Smooth muscle cell (in vitro differentiated cells): ENCODE data around the gene ZSCAN25. TPM values are rescaled to one million over a fixed set of nuclear protein-coding genes. Genes with fewer than 3 reads are reported as not detected.

ENCODE experiments used
- DNase-seq: peaks from one replicate; lab custom pipeline; 2025; ENCODE audit not compliant: unreplicated experiment; lab: John Stamatoyannopoulos, UW
- H2AFZ ChIP-seq: fragments of 200-600 bp; sonication (generic); 2 replicates; pipeline ENCODE4 v1.6.0; 2016; ENCODE audit warnings: antibody characterized with exemption, low read depth, mild to moderate bottlenecking
- H3F3A ChIP-seq: fragments of 200-600 bp; sonication (generic); 2 replicates; pipeline ENCODE4 v1.6.0; 2017; ENCODE audit warnings: antibody characterized with exemption, low read depth
- H3K27ac ChIP-seq: fragments of 200-600 bp; sonication (generic); 2 replicates; pipeline ENCODE4 v1.5.1; 2016; ENCODE audit warnings: low read depth, mild to moderate bottlenecking
- H3K27me3 ChIP-seq: fragments of 200-600 bp; sonication (generic); 2 replicates; pipeline ENCODE4 v1.6.1; 2016; ENCODE audit warnings: low read depth, mild to moderate bottlenecking
- H3K36me3 ChIP-seq: fragments of 200-600 bp; sonication (generic); 2 replicates; pipeline ENCODE4 v1.5.1; 2016; ENCODE audit warnings: low read depth
- H3K4me1 ChIP-seq: fragments of 200-600 bp; sonication (generic); 2 replicates; pipeline ENCODE4 v1.5.1; 2016; ENCODE audit warnings: low read depth
- H3K4me2 ChIP-seq: fragments of 200-600 bp; sonication (generic); 2 replicates; pipeline ENCODE4 v1.6.0; 2016; ENCODE audit warnings: mild to moderate bottlenecking
- H3K4me3 ChIP-seq: fragments of 200-600 bp; sonication (generic); 2 replicates; pipeline ENCODE4 v1.5.1; 2016; ENCODE audit warnings: mild to moderate bottlenecking
- H3K79me2 ChIP-seq: fragments of 200-600 bp; sonication (generic); 2 replicates; pipeline ENCODE4 v1.6.0; 2016; ENCODE audit warnings: low read depth, mild to moderate bottlenecking
- H3K9ac ChIP-seq: fragments of 200-600 bp; sonication (generic); 2 replicates; pipeline ENCODE4 v1.6.0; 2016; ENCODE audit warnings: low read depth
- H3K9me3 ChIP-seq: fragments of 200-600 bp; sonication (generic); replicated peaks from 2 replicates; pipeline ENCODE4 v1.5.1; 2016; ENCODE audit warnings: low read depth
- H4K20me1 ChIP-seq: fragments of 200-600 bp; sonication (generic); 2 replicates; pipeline ENCODE4 v1.6.0; 2016; ENCODE audit warnings: low read depth
- WGBS: methylation state at CpG from one replicate; pipeline ENCODE4 v1.1.7; 2016; ENCODE audit warnings: low lambda C conversion rate; 5-methylcytosine and 5-hydroxymethylcytosine counted together
- polyA plus RNA-seq: library from polyadenylated mRNA; unstranded; fragments of >200 nt; fragmentation: Nextera tagmentation; extraction: Ambion mirVana; gene quantifications from 2 replicates; pipeline ENCODE4 v1.2.1, GENCODE V29; 2016
- total RNA-seq: library from RNA; depleted of rRNA; stranded (reverse); fragments of >200 nt; gene quantifications from 2 replicates; pipeline ENCODE4 v1.2.3, GENCODE V29; 2014
- TF ChIP-seq, protein P1 (sequence below): fragments of 200-600 bp; sonication (generic); IDR thresholded peaks from 2 replicates; pipeline ENCODE4 v1.5.1; 2017; ENCODE audit warnings: borderline replicate concordance, mild to moderate bottlenecking, antibody characterized with exemption; ENCODE audit not compliant: insufficient read depth, poor library complexity, severe bottlenecking

The ZSCAN25 gene
- total and polyA plus RNA-seq, 2 experiments from 2014 or later, result 6.2 to 8.0 TPM

DNA sequence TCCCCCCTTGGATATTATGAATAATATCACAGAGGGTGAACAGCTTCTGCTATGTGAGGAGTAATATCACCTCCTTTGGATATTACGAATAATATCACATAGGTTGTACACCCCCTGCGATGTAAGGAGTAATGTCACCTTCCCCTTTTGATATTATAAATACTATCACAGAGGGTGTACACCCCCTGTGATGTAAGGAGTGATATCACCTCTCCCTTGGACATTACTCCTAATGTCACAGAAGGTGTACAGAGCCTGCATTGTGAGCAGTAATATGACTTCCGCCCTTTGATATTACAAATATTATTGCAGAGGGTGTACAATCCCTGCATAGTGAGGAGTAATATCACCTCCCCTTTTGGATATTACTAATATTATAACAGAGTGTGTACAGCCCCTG is 27.9 kb upstream of the ZSCAN25 start:
- Histone ChIP-seq H3K79me2 (no peaks in the 10 kb centered on the region), H3K4me2 (no peak overlapping the region), H4K20me1 (no peaks in the 10 kb centered on the region), H3K4me1 (no peaks in the 10 kb centered on the region), H3F3A (no peaks in the 10 kb centered on the region), H3K4me3 (no peak overlapping the region), H3K27ac (no peak overlapping the region), H2AFZ (no peak overlapping the region), H3K27me3 (no peaks in the 10 kb centered on the region), H3K9me3 (no peaks in the 10 kb centered on the region), H3K9ac (no peak overlapping the region), H3K36me3 (no peaks in the 10 kb centered on the region)
- TF ChIP-seq, protein P1, sequence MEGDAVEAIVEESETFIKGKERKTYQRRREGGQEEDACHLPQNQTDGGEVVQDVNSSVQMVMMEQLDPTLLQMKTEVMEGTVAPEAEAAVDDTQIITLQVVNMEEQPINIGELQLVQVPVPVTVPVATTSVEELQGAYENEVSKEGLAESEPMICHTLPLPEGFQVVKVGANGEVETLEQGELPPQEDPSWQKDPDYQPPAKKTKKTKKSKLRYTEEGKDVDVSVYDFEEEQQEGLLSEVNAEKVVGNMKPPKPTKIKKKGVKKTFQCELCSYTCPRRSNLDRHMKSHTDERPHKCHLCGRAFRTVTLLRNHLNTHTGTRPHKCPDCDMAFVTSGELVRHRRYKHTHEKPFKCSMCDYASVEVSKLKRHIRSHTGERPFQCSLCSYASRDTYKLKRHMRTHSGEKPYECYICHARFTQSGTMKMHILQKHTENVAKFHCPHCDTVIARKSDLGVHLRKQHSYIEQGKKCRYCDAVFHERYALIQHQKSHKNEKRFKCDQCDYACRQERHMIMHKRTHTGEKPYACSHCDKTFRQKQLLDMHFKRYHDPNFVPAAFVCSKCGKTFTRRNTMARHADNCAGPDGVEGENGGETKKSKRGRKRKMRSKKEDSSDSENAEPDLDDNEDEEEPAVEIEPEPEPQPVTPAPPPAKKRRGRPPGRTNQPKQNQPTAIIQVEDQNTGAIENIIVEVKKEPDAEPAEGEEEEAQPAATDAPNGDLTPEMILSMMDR, result no peak
- WGBS, result 93% methylated on average over 3 of the region's 3 CpGs
- DNase-seq, result no peak

- H3K36me3 ChIP-seq, result no peaks in the 10 kb centered on the region
- DNase-seq, result no peak
- WGBS, result 88% methylated on average over 7 of the region's 7 CpGs
- H3K4me3 ChIP-seq, result no peak overlapping the region
- no peaks in the 10 kb centered on the region for H3F3A ChIP-seq
- H3K79me2 ChIP-seq, result no peaks in the 10 kb centered on the region
- no peak overlapping the region for H3K4me2 ChIP-seq
- H3K27me3 ChIP-seq, result no peaks in the 10 kb centered on the region
- no peaks in the 10 kb centered on the region for H3K4me1 ChIP-seq
- no peak overlapping the region for H2AFZ ChIP-seq
- no peaks in the 10 kb centered on the region for H3K9me3 ChIP-seq
- H4K20me1 ChIP-seq, result no peaks in the 10 kb centered on the region
- TF ChIP-seq, protein P1, result no peak
- H3K27ac ChIP-seq, result no peak overlapping the region
- no peak overlapping the region for H3K9ac ChIP-seq
Measured at GRCh38 chr7:99594948-99595745, 21.6 kb upstream of the ZSCAN25 start.

- 97% methylated on average over 1 of the region's 1 CpG for WGBS
- Histone ChIP-seq H3K4me2 (no peak overlapping the region), H3K9me3 (no peaks in the 10 kb centered on the region), H4K20me1 (no peaks in the 10 kb centered on the region), H3F3A (no peaks in the 10 kb centered on the region), H3K36me3 (no peaks in the 10 kb centered on the region), H3K27me3 (no peaks in the 10 kb centered on the region), H3K9ac (no peak overlapping the region), H3K27ac (no peak overlapping the region), H2AFZ (no peak overlapping the region), H3K79me2 (no peaks in the 10 kb centered on the region), H3K4me3 (no peak overlapping the region), H3K4me1 (no peaks in the 10 kb centered on the region)
- TF ChIP-seq, protein P1, result no peak
- no peak for DNase-seq
Measured at GRCh38 chr7:99596408-99596955, 20.3 kb upstream of the ZSCAN25 start.
